H9 (cell line): ENCODE results near the gene CMSS1. TPM values are rescaled to one million over a fixed set of nuclear protein-coding genes. Genes with fewer than 3 reads are reported as not detected.

Experiments used
- DNase-seq: peaks from one replicate; pipeline ENCODE4 v3.0.0-alpha.2; 2017
- H2AFZ ChIP-seq: one replicate; pipeline ENCODE4 v1.6.1; 2013; ENCODE audit warnings: mild to moderate bottlenecking, low read length, control low read depth, moderate library complexity
- H2AK5ac ChIP-seq: 2 replicates; pipeline ENCODE4 v1.6.1; 2013; ENCODE audit warnings: low read length, control low read depth, mixed read lengths; ENCODE audit not compliant: insufficient read length
- H2BK120ac ChIP-seq: one replicate; pipeline ENCODE4 v1.6.1; 2013; ENCODE audit warnings: low read depth, mild to moderate bottlenecking, low read length, control low read depth, inconsistent platforms; ENCODE audit not compliant: poor library complexity, severe bottlenecking
- H2BK12ac ChIP-seq: 2 replicates; pipeline ENCODE4 v1.6.1; 2013; ENCODE audit warnings: low read length, control low read depth, mixed read lengths, low read depth; ENCODE audit not compliant: insufficient read length
- H2BK15ac ChIP-seq: 2 replicates; pipeline ENCODE4 v1.6.1; 2013; ENCODE audit warnings: low read depth, low read length, control low read depth
- H2BK20ac ChIP-seq: one replicate; pipeline ENCODE4 v1.6.1; 2013; ENCODE audit warnings: low read depth, mild to moderate bottlenecking, low read length, control low read depth, inconsistent platforms; ENCODE audit not compliant: poor library complexity, severe bottlenecking
- H2BK5ac ChIP-seq: 2 replicates; pipeline ENCODE4 v1.6.1; 2013; ENCODE audit warnings: low read length, control low read depth, mixed read lengths; ENCODE audit not compliant: insufficient read length
- H3K14ac ChIP-seq: 2 replicates; pipeline ENCODE4 v1.6.1; 2013; ENCODE audit warnings: low read length, control low read depth; ENCODE audit not compliant: insufficient read depth
- H3K18ac ChIP-seq: 2 replicates; pipeline ENCODE4 v1.6.1; 2013; ENCODE audit warnings: low read depth, mild to moderate bottlenecking, mixed read lengths, low read length, control low read depth; ENCODE audit not compliant: insufficient read length
- H3K23ac ChIP-seq: 2 replicates; pipeline ENCODE4 v1.6.1; 2013; ENCODE audit warnings: low read length, control low read depth, mixed read lengths, low read depth; ENCODE audit not compliant: insufficient read length
- H3K23me2 ChIP-seq: 2 replicates; pipeline ENCODE4 v1.6.1; 2013; ENCODE audit warnings: low read depth, mild to moderate bottlenecking, mixed read lengths, low read length, control low read depth; ENCODE audit not compliant: insufficient read length, poor library complexity, severe bottlenecking
- H3K27ac ChIP-seq: 2 replicates; pipeline ENCODE4 v1.5.1; 2013; ENCODE audit warnings: low read length, control low read depth, mixed read lengths, low read depth; ENCODE audit not compliant: insufficient read length
- H3K27me3 ChIP-seq: 2 replicates; pipeline ENCODE4 v1.6.1; 2013; ENCODE audit warnings: low read length, control low read depth, inconsistent platforms; ENCODE audit not compliant: insufficient read depth
- H3K4ac ChIP-seq: 2 replicates; pipeline ENCODE4 v1.6.1; 2013; ENCODE audit warnings: low read depth, mild to moderate bottlenecking, control low read depth, inconsistent platforms, low read length, moderate library complexity
- H3K4me1 ChIP-seq: 2 replicates; pipeline ENCODE4 v1.6.1; 2013; ENCODE audit warnings: low read length, control low read depth, inconsistent platforms; ENCODE audit not compliant: insufficient read depth
- H3K4me2 ChIP-seq: 2 replicates; pipeline ENCODE4 v1.6.1; 2013; ENCODE audit warnings: low read length, control low read depth, mixed read lengths; ENCODE audit not compliant: insufficient read length, insufficient read depth
- H3K56ac ChIP-seq: 2 replicates; pipeline ENCODE4 v1.6.1; 2013; ENCODE audit warnings: low read depth, mild to moderate bottlenecking, mixed read lengths, low read length, control low read depth; ENCODE audit not compliant: insufficient read length
- H3K79me1 ChIP-seq: 2 replicates; pipeline ENCODE4 v1.6.1; 2013; ENCODE audit warnings: low read depth, mild to moderate bottlenecking, moderate library complexity, low read length, control low read depth, inconsistent platforms; ENCODE audit not compliant: insufficient read depth, poor library complexity, severe bottlenecking
- H3K79me2 ChIP-seq: 2 replicates; pipeline ENCODE4 v1.6.1; 2013; ENCODE audit warnings: low read length, control low read depth, inconsistent platforms; ENCODE audit not compliant: insufficient read depth
- H3K9ac ChIP-seq: 2 replicates; pipeline ENCODE4 v1.6.1; 2013; ENCODE audit warnings: low read length, control low read depth, mixed read lengths; ENCODE audit not compliant: insufficient read length; ENCODE audit errors: extremely low read depth
- H3K9me3 ChIP-seq: one replicate; pipeline ENCODE4 v1.6.1; 2013; ENCODE audit warnings: low read depth, low read length, inconsistent platforms; ENCODE audit not compliant: control insufficient read depth
- H3T11ph ChIP-seq: one replicate; pipeline ENCODE4 v1.6.1; 2013; ENCODE audit warnings: mild to moderate bottlenecking, low read length, control low read depth, inconsistent platforms
- H4K20me1 ChIP-seq: one replicate; pipeline ENCODE4 v1.6.1; 2013; ENCODE audit not compliant: control insufficient read depth, insufficient read length, insufficient read depth
- H4K5ac ChIP-seq: 2 replicates; pipeline ENCODE4 v1.6.1; 2013; ENCODE audit warnings: low read depth, mild to moderate bottlenecking, mixed read lengths, low read length, control low read depth; ENCODE audit not compliant: insufficient read length
- H4K8ac ChIP-seq: replicated peaks from 2 replicates; pipeline ENCODE4 v1.6.1; 2013; ENCODE audit warnings: low read length, control low read depth, mixed read lengths, low read depth; ENCODE audit not compliant: insufficient read length
- H4K91ac ChIP-seq: 2 replicates; pipeline ENCODE4 v1.6.1; 2013; ENCODE audit warnings: low read depth, mild to moderate bottlenecking, moderate library complexity, mixed read lengths, low read length, control low read depth; ENCODE audit not compliant: insufficient read length
- H3K27ac Mint-ChIP-seq, 3 experiments: 2 replicates in 2 of 3; 3 replicates in 1 of 3; pipeline ENCODE4 v1.8.0; 2020 to 2021; ENCODE audit warnings: mixed read lengths in 3 of 3, mild to moderate bottlenecking in 1 of 3, moderate library complexity in 1 of 3
- H3K27me3 Mint-ChIP-seq: 2 replicates; pipeline ENCODE4 v1.8.0; 2021; ENCODE audit warnings: low read depth, mild to moderate bottlenecking, moderate library complexity, mixed read lengths
- H3K36me3 Mint-ChIP-seq, 3 experiments: 2 replicates in 2 of 3; 3 replicates in 1 of 3; pipeline ENCODE4 v1.8.0; 2020 to 2021; ENCODE audit warnings: low read depth in 3 of 3, mixed read lengths in 3 of 3; ENCODE audit not compliant: insufficient read depth in 1 of 3
- H3K4me1 Mint-ChIP-seq, 2 experiments: 2 replicates each; pipeline ENCODE4 v1.8.0; 2020; ENCODE audit warnings: mixed read lengths in 2 of 2
- H3K4me3 Mint-ChIP-seq, 2 experiments: 2 replicates in 1 of 2; 3 replicates in 1 of 2; pipeline ENCODE4 v1.8.0; 2020 to 2021; ENCODE audit warnings: mild to moderate bottlenecking in 2 of 2, mixed read lengths in 2 of 2, moderate library complexity in 1 of 2
- H3K9me3 Mint-ChIP-seq, 2 experiments: 2 replicates in 1 of 2; 3 replicates in 1 of 2; pipeline ENCODE4 v1.8.0; 2020; ENCODE audit warnings: mild to moderate bottlenecking in 2 of 2, mixed read lengths in 2 of 2, moderate library complexity in 1 of 2
- CTCF ChIP-seq: fragments of 200-600 bp; sonication (generic); conservative IDR thresholded peaks from 3 replicates; pipeline ENCODE4 v1.8.0; 2021; ENCODE audit warnings: antibody characterized with exemption, mild to moderate bottlenecking
- WGBS: extraction: QIAGEN DNeasy Blood & Tissue Kit; methylation state at CpG from one replicate; pipeline ENCODE4 v1.1.7; 2013; ENCODE audit warnings: missing lambda C conversion rate, low lambda C conversion rate, mixed read lengths; ENCODE audit not compliant: insufficient read length; ENCODE audit errors: extremely low coverage; 5-methylcytosine and 5-hydroxymethylcytosine counted together
- total RNA-seq: library from RNA; stranded (reverse); gene quantifications from 2 replicates; pipeline ENCODE4 v1.2.1, GENCODE V29; 2021

The CMSS1 gene
- total RNA-seq, 1 experiment from 2014 or later: 61.8 TPM

- Histone ChIP-seq H3K23me2 (no peaks in the 10 kb centered on the region), H3K14ac (no peak overlapping the region), H3K9ac (no peak overlapping the region), H3T11ph (no peak overlapping the region), H3K79me1 (no peaks in the 10 kb centered on the region), H3K4me2 (no peak overlapping the region), H2BK15ac (no peak overlapping the region), H4K8ac (no peak overlapping the region), H4K91ac (no peak overlapping the region), H4K5ac (no peak overlapping the region), H3K18ac (no peak overlapping the region), H3K27ac (no peak overlapping the region), H3K9me3 (no peaks in the 10 kb centered on the region), H3K4me1 (no peaks in the 10 kb centered on the region), H2AFZ (no peak overlapping the region), H2BK5ac (no peak overlapping the region), H3K4ac (no peak overlapping the region), H3K27me3 (no peaks in the 10 kb centered on the region), H3K56ac (no peak overlapping the region), H4K20me1 (no peaks in the 10 kb centered on the region), H3K79me2 (no peaks in the 10 kb centered on the region), H2AK5ac (no peak overlapping the region), H2BK120ac (no peak overlapping the region), H3K23ac (no peak overlapping the region), H2BK12ac (no peak overlapping the region), H2BK20ac (no peak overlapping the region)
- Mint-ChIP-seq H3K27me3 (no peaks in the 10 kb centered on the region), H3K9me3 (no peaks in the 10 kb centered on the region), H3K27ac (no peak overlapping the region), H3K36me3 (no peaks in the 10 kb centered on the region), H3K4me1 (peaks cover 10 to 12% of the 10 kb centered on the region in 2 experiments), H3K4me3 (no peak overlapping the region)
- no CpG with 5 or more reads among the region's 2 CpGs for WGBS
- no peak for TF ChIP-seq CTCF
- DNase-seq: no peak
Measured at GRCh38 chr3:99768808-99769501, 48.7 kb upstream of the CMSS1 start.
